Calu3 (cell line): ENCODE results near the gene MRGPRF. TPM values are rescaled to one million over a fixed set of nuclear protein-coding genes. Genes with fewer than 3 reads are reported as not detected.

ENCODE experiments used
- BruUV-seq: library from RNA; stranded (reverse); fragments of 400-500 nt; replicated peaks from 2 replicates; lab custom pipeline; 2021; lab: Mats Ljungman, UMichigan
- CTCF ChIA-PET: fragments of 300-600 bp; sonication (Branson Sonifier 250); formaldehyde crosslinking; loops from one replicate; lab custom pipeline; 2022; ENCODE audit warnings: antibody characterized with exemption; lab: Charles Lee
- DNase-seq: peaks from one replicate; pipeline ENCODE4 v3.0.0; 2022
- H3K27ac Mint-ChIP-seq: one replicate; pipeline ENCODE4 v1.8.0; 2022; ENCODE audit warnings: mixed read lengths; ENCODE audit not compliant: unreplicated experiment
- H3K27me3 Mint-ChIP-seq: one replicate; pipeline ENCODE4 v1.8.0; 2022; ENCODE audit warnings: mixed read lengths; ENCODE audit not compliant: unreplicated experiment
- H3K36me3 Mint-ChIP-seq: one replicate; pipeline ENCODE4 v1.8.0; 2022; ENCODE audit warnings: mild to moderate bottlenecking, moderate library complexity, mixed read lengths; ENCODE audit not compliant: insufficient read depth, unreplicated experiment
- H3K4me1 Mint-ChIP-seq: one replicate; pipeline ENCODE4 v1.8.0; 2022; ENCODE audit warnings: mild to moderate bottlenecking, low read depth, mixed read lengths; ENCODE audit not compliant: unreplicated experiment
- H3K4me3 Mint-ChIP-seq: one replicate; pipeline ENCODE4 v1.8.0; 2022; ENCODE audit warnings: mild to moderate bottlenecking, low read depth, moderate library complexity, mixed read lengths; ENCODE audit not compliant: unreplicated experiment
- H3K9me3 Mint-ChIP-seq: one replicate; pipeline ENCODE4 v1.8.0; 2022; ENCODE audit warnings: low read depth, mixed read lengths; ENCODE audit not compliant: unreplicated experiment
- intact Hi-C: fragments of 100-400 bp; cut with micrococcal nuclease; formaldehyde crosslinking; loops from one replicate; pipeline ENCODE4 v1.10.0; 2022; ENCODE audit not compliant: unreplicated experiment
- total RNA-seq: library from RNA; stranded (reverse); gene quantifications from 2 replicates; pipeline ENCODE4 v1.2.3, GENCODE V29; 2022
- TF ChIP-seq, protein P1 (sequence below): fragments of 200-600 bp; IDR thresholded peaks from one replicate; pipeline ENCODE4 v1.8.0; 2022; ENCODE audit warnings: antibody characterized with exemption; ENCODE audit not compliant: unreplicated experiment

Gene MRGPRF
- total RNA-seq, 1 experiment from 2014 or later: 0.14 TPM

DNA sequence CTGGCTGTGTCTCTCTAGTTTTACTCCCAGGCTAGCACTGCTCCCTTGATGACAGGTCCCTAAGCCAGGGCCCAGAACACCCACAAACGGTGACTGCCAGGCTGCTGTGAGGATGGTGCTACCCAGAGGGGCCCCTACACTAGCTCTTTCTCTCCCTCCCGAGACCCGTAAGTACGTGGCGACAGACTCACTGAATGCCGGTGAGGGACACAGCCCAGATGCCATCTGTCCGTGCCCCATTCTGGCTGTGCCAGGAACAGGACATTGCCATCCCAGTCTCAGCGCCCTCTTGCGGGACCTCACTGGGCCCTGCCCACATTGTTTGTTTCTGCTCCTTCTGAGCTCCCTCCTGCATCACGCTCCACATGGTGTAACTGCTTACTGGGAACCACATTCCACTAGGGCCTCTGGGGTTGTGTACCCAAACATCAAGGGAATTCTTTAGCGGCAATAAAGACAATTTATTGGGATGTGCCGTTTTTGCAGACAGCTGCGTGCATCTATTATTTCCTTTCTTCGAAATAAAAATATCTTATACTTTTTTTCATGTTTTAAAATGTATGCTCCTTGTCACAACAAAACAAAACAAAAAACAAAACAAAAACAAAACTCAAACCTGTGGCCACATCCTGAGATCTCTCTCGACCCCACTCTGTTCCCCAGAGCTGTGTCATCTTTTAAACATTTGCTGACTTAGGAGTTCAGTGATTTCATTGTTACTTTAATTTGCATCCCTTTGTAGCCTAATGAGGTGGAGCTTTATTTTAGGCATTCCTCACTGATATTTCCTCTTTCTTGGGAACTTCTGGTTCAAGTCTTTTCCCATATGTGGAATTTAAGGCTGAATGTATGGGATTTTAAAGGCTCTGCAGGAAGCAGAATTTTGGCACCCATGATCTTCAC lies 31.3 kb upstream of the MRGPRF start:
- Mint-ChIP-seq H3K27me3 (peaks cover 27% of the 10 kb centered on the region), H3K9me3 (no peaks in the 10 kb centered on the region), H3K4me1 (no peaks in the 10 kb centered on the region), H3K27ac (no peak overlapping the region), H3K36me3 (peaks cover 7% of the 10 kb centered on the region), H3K4me3 (no peak overlapping the region)
- TF ChIP-seq, protein P1, sequence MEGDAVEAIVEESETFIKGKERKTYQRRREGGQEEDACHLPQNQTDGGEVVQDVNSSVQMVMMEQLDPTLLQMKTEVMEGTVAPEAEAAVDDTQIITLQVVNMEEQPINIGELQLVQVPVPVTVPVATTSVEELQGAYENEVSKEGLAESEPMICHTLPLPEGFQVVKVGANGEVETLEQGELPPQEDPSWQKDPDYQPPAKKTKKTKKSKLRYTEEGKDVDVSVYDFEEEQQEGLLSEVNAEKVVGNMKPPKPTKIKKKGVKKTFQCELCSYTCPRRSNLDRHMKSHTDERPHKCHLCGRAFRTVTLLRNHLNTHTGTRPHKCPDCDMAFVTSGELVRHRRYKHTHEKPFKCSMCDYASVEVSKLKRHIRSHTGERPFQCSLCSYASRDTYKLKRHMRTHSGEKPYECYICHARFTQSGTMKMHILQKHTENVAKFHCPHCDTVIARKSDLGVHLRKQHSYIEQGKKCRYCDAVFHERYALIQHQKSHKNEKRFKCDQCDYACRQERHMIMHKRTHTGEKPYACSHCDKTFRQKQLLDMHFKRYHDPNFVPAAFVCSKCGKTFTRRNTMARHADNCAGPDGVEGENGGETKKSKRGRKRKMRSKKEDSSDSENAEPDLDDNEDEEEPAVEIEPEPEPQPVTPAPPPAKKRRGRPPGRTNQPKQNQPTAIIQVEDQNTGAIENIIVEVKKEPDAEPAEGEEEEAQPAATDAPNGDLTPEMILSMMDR: peak; percentile 36
- CTCF ChIA-PET: interaction anchor here (0.5 to 1.2 kb wide), 7 partner anchors 36 to 1023 kb away, joined by 3 to 7 read pairs (median 3); no protein-coding TSS in a partner anchor
- DNase-seq: peak; percentile 83
- intact Hi-C loops: no loop called here
- no TSS peak for BruUV-seq

- Mint-ChIP-seq H3K27me3 (peaks cover 28% of the 10 kb centered on the region), H3K4me1 (no peaks in the 10 kb centered on the region), H3K36me3 (no peaks in the 10 kb centered on the region), H3K27ac (no peak overlapping the region), H3K4me3 (no peak overlapping the region), H3K9me3 (no peaks in the 10 kb centered on the region)
- DNase-seq: no peak
- TF ChIP-seq, protein P1: no peak
- BruUV-seq: no TSS peak
- intact Hi-C loops: no loop called here
- CTCF ChIA-PET: interaction anchor here (0.6 kb wide), 2 partner anchors 116 to 1079 kb away, joined by 4 to 8 read pairs; no protein-coding TSS in a partner anchor
Observed at GRCh38 chr11:69041516-69041915, 28.5 kb upstream of the MRGPRF start.

DNA sequence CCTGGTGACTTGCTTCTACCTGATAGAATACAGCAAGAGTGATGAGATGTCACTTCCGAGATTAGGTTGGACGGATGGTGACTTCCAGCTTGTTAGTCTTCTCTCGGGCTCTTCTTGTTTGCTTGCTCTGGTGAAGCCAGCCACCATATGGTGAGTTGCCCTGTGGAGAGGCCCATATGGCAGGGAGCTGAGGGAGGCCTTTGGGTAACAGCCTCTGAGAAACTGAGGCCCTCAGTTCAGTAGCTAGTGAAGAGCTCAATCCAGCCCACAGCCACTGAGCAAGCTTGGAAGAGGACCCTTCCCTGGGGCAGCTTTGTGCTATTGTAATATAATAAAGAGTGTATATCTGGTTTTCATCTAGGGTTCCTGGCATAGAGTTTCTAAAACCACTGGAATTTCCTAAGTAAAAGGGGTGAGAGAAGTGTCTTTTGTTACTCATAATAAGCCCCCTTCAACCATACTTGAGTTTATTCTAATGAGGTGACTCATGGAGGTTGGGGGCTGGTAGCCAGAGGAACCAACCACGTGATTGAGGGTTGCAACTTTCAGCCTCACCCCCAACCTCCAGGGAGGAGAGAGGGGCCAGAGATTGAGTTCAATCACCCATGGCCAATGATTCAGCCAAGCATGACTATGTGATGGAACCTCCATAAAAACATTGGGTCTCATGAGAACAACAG lies 27.7 kb upstream of the MRGPRF start:
- CTCF ChIA-PET: no interaction called here
- Mint-ChIP-seq H3K9me3 (no peaks in the 10 kb centered on the region), H3K4me1 (no peaks in the 10 kb centered on the region), H3K4me3 (no peak overlapping the region), H3K36me3 (no peaks in the 10 kb centered on the region), H3K27me3 (peaks cover 28% of the 10 kb centered on the region), H3K27ac (no peak overlapping the region)
- TF ChIP-seq, protein P1: no peak
- intact Hi-C loops: no loop called here
- DNase-seq: no peak
- no TSS peak for BruUV-seq

DNA sequence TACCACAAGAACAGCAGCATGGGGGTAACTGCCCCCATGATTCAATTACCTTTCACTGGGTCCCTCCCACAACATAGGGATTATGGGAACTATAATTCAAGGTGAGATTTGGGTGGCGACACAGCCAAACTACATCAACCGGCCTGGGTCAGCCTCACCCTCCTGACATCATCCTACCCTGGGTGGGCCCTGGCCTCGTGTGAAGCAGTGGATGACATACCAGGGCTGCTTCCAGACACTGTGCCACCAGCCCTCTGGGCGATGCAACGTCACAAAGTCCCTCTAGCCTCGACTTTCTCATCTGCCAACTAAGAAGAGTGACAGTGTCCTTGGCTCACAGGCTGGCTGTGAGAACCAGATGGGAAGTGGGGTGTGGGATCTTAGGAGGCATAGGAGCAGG lies 27.0 kb upstream of the MRGPRF start:
- BruUV-seq: no TSS peak
- TF ChIP-seq, protein P1: no peak
- Mint-ChIP-seq H3K9me3 (no peaks in the 10 kb centered on the region), H3K36me3 (no peaks in the 10 kb centered on the region), H3K27ac (no peak overlapping the region), H3K4me3 (no peak overlapping the region), H3K27me3 (peaks cover 29% of the 10 kb centered on the region), H3K4me1 (no peaks in the 10 kb centered on the region)
- intact Hi-C loops: no loop called here
- CTCF ChIA-PET: interaction anchor here (0.6 kb wide), 1 partner anchor 1107 kb away, joined by 3 read pairs; no protein-coding TSS in a partner anchor
- DNase-seq: no peak
